ENCODE data around the gene EXOC4.

EXOC4 gene

GRCh38 chr7:134084488-134085144, 831.7 kb downstream of the EXOC4 start:
- no peak for DNase-seq (ENCODE audit: extremely low read depth in 1 of 2, low read depth in 1 of 2)

GRCh38 chr7:134085311-134085710, 832.4 kb downstream of the EXOC4 start:
- DNase-seq (ENCODE audit: extremely low read depth in 1 of 2, low read depth in 1 of 2) = no peak

GRCh38 chr7:134086998-134087735, 834.3 kb downstream of the EXOC4 start:
- DNase-seq (ENCODE audit: extremely low read depth in 1 of 2, low read depth in 1 of 2) = no peak

- no peak for DNase-seq (ENCODE audit: extremely low read depth in 1 of 2, low read depth in 1 of 2)
These were observed 835.3 kb downstream of the EXOC4 start for GRCh38 chr7:134088199-134088598.

- DNase-seq (ENCODE audit: extremely low read depth in 1 of 2, low read depth in 1 of 2) = no peak
These were observed 836.6 kb downstream of the EXOC4 start for GRCh38 chr7:134089446-134089845.

GRCh38 chr7:134098072-134098471, 845.2 kb downstream of the EXOC4 start:
- no peak for DNase-seq (ENCODE audit: extremely low read depth in 1 of 2, low read depth in 1 of 2)

- DNase-seq (ENCODE audit: extremely low read depth in 1 of 2, low read depth in 1 of 2) = no peak
These were observed 848.8 kb downstream of the EXOC4 start for GRCh38 chr7:134101716-134102115.

GRCh38 chr7:134104166-134104565, 851.3 kb downstream of the EXOC4 start:
- DNase-seq (ENCODE audit: extremely low read depth in 1 of 2, low read depth in 1 of 2) = no peak

- no peak for DNase-seq (ENCODE audit: extremely low read depth in 1 of 2, low read depth in 1 of 2)
These were observed 853.0 kb downstream of the EXOC4 start for GRCh38 chr7:134105841-134106240.

- DNase-seq (ENCODE audit: extremely low read depth in 1 of 2, low read depth in 1 of 2) = no peak
These were observed 855.9 kb downstream of the EXOC4 start for GRCh38 chr7:134108802-134109201.

GRCh38 chr7:134113655-134114054, 860.8 kb downstream of the EXOC4 start:
- DNase-seq (ENCODE audit: extremely low read depth in 1 of 2, low read depth in 1 of 2) = no peak

GRCh38 chr7:134114992-134115391, 862.1 kb downstream of the EXOC4 start:
- DNase-seq (ENCODE audit: extremely low read depth in 1 of 2, low read depth in 1 of 2) = no peak
